ENCODE results near the gene EIF6. TPM values are rescaled to one million over a fixed set of nuclear protein-coding genes. Genes with fewer than 3 reads are reported as not detected.

Gene EIF6
- total RNA-seq, 3 donors from 2014 or later (not counting 1 experiment from before 2014, with no cell fraction given), result 73.9 to 81.4 (median 79.0) TPM

DNA sequence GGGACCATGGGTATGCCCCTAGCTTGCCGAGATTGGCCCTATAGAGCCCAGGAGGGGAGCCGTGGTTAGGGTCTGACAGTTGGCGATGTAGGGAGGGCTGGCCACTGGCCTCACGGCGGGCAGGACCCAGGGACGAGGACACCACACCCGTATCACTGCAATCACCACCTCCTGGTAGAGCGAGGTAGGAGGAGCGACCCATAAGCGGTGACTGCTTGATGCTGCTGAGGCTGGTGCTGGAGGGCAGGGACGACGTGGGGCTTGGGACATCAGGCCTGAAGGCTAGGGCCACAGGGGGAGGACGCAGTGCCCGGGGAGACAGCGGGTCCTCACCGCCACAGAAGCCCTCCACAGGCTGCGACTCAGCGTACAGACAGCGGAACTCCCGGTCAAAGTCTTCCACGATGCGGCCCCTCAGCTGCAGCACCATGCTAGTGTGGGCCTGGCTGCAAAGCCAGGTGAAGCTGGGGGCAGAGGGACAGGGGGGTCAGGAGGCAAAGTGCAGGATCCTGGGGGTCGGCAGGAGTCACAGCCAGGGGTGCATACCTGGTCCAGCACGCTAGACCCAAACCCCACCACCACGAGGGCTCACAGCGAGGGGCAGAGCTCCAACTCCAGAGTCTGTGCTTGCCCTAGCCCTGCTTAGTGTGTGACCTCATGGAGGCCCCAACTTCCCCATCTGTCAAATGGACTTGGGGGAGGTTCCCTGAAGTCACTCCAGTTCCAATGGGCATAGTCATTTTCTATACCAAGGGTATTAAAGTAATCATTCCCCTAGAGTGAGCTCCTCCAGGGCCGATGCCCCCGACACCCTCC is 3.1 kb upstream of the EIF6 start:
- no peak overlapping the region for H3K27ac Mint-ChIP-seq
- Histone ChIP-seq H3K9me3 (ENCODE audit: control insufficient read depth, insufficient read depth, low read length) (no peaks in the 10 kb centered on the region), H3K27me3 (ENCODE audit: control insufficient read depth, insufficient read depth, low read length) (no peaks in the 10 kb centered on the region), H3K36me3 (ENCODE audit: control insufficient read depth, insufficient read depth, low read length) (no peaks in the 10 kb centered on the region), H3K4me1 (ENCODE audit: control insufficient read depth, insufficient read depth, low read length) (peaks cover 21% of the 10 kb centered on the region), H3K27ac (ENCODE audit: low read length) (no peak overlapping the region), H3K4me3 (ENCODE audit: low read length) (no peak overlapping the region)
- 87% methylated on average over 28 of the region's 28 CpGs for WGBS (ENCODE audit: insufficient coverage)
- peaks cover 0 to 5% of the 10 kb centered on the region in 2 donors for H3K27me3 Mint-ChIP-seq (ENCODE audit: low read depth in 2 of 2)
- ATAC-seq, result no peak
- no peak overlapping the region for H3K4me3 Mint-ChIP-seq
- intact Hi-C loops (cut with micrococcal nuclease), result no loop called here
- TF ChIP-seq, protein P1, sequence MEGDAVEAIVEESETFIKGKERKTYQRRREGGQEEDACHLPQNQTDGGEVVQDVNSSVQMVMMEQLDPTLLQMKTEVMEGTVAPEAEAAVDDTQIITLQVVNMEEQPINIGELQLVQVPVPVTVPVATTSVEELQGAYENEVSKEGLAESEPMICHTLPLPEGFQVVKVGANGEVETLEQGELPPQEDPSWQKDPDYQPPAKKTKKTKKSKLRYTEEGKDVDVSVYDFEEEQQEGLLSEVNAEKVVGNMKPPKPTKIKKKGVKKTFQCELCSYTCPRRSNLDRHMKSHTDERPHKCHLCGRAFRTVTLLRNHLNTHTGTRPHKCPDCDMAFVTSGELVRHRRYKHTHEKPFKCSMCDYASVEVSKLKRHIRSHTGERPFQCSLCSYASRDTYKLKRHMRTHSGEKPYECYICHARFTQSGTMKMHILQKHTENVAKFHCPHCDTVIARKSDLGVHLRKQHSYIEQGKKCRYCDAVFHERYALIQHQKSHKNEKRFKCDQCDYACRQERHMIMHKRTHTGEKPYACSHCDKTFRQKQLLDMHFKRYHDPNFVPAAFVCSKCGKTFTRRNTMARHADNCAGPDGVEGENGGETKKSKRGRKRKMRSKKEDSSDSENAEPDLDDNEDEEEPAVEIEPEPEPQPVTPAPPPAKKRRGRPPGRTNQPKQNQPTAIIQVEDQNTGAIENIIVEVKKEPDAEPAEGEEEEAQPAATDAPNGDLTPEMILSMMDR (IDR thresholded peaks at IDR 0.05), result no peak
- no peak for DNase-seq
- no peaks in the 10 kb centered on the region for H3K9me3 Mint-ChIP-seq
- no peaks in the 10 kb centered on the region for H3K36me3 Mint-ChIP-seq
- peaks cover 9 to 21% of the 10 kb centered on the region in 2 donors for H3K4me1 Mint-ChIP-seq

GRCh38 chr20:35286899-35287508 is 2.4 kb upstream of the EIF6 start:
- H3K4me1 ChIP-seq (ENCODE audit: control insufficient read depth, insufficient read depth, low read length), result peaks cover 21% of the 10 kb centered on the region
- no peak overlapping the region for H3K27ac ChIP-seq (ENCODE audit: low read length)
- H3K36me3 ChIP-seq (ENCODE audit: control insufficient read depth, insufficient read depth, low read length), result peaks cover 3% of the 10 kb centered on the region
- no peaks in the 10 kb centered on the region for H3K27me3 ChIP-seq (ENCODE audit: control insufficient read depth, insufficient read depth, low read length)
- H3K9me3 ChIP-seq (ENCODE audit: control insufficient read depth, insufficient read depth, low read length), result no peaks in the 10 kb centered on the region
- ATAC-seq, result no peak
- TF ChIP-seq, protein P1 (IDR thresholded peaks at IDR 0.05), result no peak
- Mint-ChIP-seq H3K9me3 (no peaks in the 10 kb centered on the region), H3K27ac (no peak overlapping the region), H3K27me3 (ENCODE audit: low read depth in 2 of 2) (peaks cover 0 to 2% of the 10 kb centered on the region in 2 donors), H3K4me3 (no peak overlapping the region), H3K36me3 (no peaks in the 10 kb centered on the region), H3K4me1 (peaks cover 9 to 21% of the 10 kb centered on the region in 2 donors)
- H3K4me3 ChIP-seq (ENCODE audit: low read length), result no peak overlapping the region
- 94% methylated on average over 17 of the region's 17 CpGs for WGBS (ENCODE audit: insufficient coverage)
- intact Hi-C loops (cut with micrococcal nuclease), result no loop called here
- DNase-seq, result no peak

GRCh38 chr20:35286077-35286898 is 1.7 kb upstream of the EIF6 start:
- Mint-ChIP-seq H3K9me3 (no peaks in the 10 kb centered on the region), H3K27me3 (ENCODE audit: low read depth in 2 of 2) (peaks cover 0 to 2% of the 10 kb centered on the region in 2 donors), H3K36me3 (no peaks in the 10 kb centered on the region), H3K4me3 (peak overlapping the region; percentile 59), H3K4me1 (peaks cover 9 to 21% of the 10 kb centered on the region in 2 donors), H3K27ac (peak overlapping the region; percentile 6 to 90)
- Histone ChIP-seq H3K4me3 (ENCODE audit: low read length) (no peak overlapping the region), H3K4me1 (ENCODE audit: control insufficient read depth, insufficient read depth, low read length) (peaks cover 21% of the 10 kb centered on the region), H3K9me3 (ENCODE audit: control insufficient read depth, insufficient read depth, low read length) (no peaks in the 10 kb centered on the region), H3K27me3 (ENCODE audit: control insufficient read depth, insufficient read depth, low read length) (no peaks in the 10 kb centered on the region), H3K36me3 (ENCODE audit: control insufficient read depth, insufficient read depth, low read length) (peaks cover 3% of the 10 kb centered on the region), H3K27ac (ENCODE audit: low read length) (no peak overlapping the region)
- ATAC-seq, result no peak
- intact Hi-C loops (cut with micrococcal nuclease), result no loop called here
- 97% methylated on average over 12 of the region's 12 CpGs for WGBS (ENCODE audit: insufficient coverage)
- DNase-seq, result no peak
- TF ChIP-seq, protein P1 (IDR thresholded peaks at IDR 0.05), result no peak
